ENCODE measurements around the gene C11orf65. TPM values are rescaled to one million over a fixed set of nuclear protein-coding genes. Genes with fewer than 3 reads are reported as not detected.

Gene C11orf65
- total RNA-seq, 2 experiments from 2014 or later, result 1.0 to 2.0 TPM

GRCh38 chr11:108497317-108498045 is 30.2 kb upstream of the C11orf65 start:
- CTCF ChIA-PET, result no interaction called here
- no peaks in the 10 kb centered on the region for H3K27me3 Mint-ChIP-seq
- H3K27ac Mint-ChIP-seq, result peak overlapping the region; percentile 99
- H3K9me3 Mint-ChIP-seq, result no peaks in the 10 kb centered on the region
- intact Hi-C loops (cut with micrococcal nuclease), result loop anchor here (1.0 to 10.0 kb wide), 9 partner anchors 30 to 375 kb away; partner anchors contain the start of genes ACAT1, ATM, C11orf65 and DDX10
- peak; percentile 87 for DNase-seq
- H3K4me1 Mint-ChIP-seq (ENCODE audit: low read depth), result peaks cover 16% of the 10 kb centered on the region
- POLR2A ChIA-PET, result interaction anchor here (0.9 to 1.1 kb wide), 2 partner anchors 30 to 275 kb away, joined by 3 to 4 read pairs; partner anchors contain the start of genes ATM, C11orf65 and NPAT
- peaks cover 3% of the 10 kb centered on the region for H3K36me3 Mint-ChIP-seq
- H3K4me3 Mint-ChIP-seq, result peak overlapping the region; percentile 95

- ChIA-PET CTCF (no interaction called here), POLR2A (no interaction called here)
- Mint-ChIP-seq H3K27ac (peak overlapping the region; percentile 99), H3K9me3 (no peaks in the 10 kb centered on the region), H3K27me3 (no peaks in the 10 kb centered on the region), H3K4me1 (ENCODE audit: low read depth) (peaks cover 20% of the 10 kb centered on the region), H3K36me3 (peaks cover 3% of the 10 kb centered on the region), H3K4me3 (peak overlapping the region; percentile 95)
- DNase-seq, result no peak
- intact Hi-C loops (cut with micrococcal nuclease), result loop anchor here (1.0 to 10.0 kb wide), 9 partner anchors 29 to 374 kb away; partner anchors contain the start of genes ACAT1, ATM, C11orf65 and DDX10
Observed at GRCh38 chr11:108496643-108497256, 29.4 kb upstream of the C11orf65 start.

- no peaks in the 10 kb centered on the region for H3K9me3 Mint-ChIP-seq
- H3K4me1 Mint-ChIP-seq (ENCODE audit: low read depth), result peaks cover 20% of the 10 kb centered on the region
- H3K4me3 Mint-ChIP-seq, result no peak overlapping the region
- CTCF ChIA-PET, result interaction anchor here (1.2 kb wide), 1 partner anchor 10 kb away, joined by 4 read pairs; no protein-coding TSS in a partner anchor
- H3K27ac Mint-ChIP-seq, result no peak overlapping the region
- H3K36me3 Mint-ChIP-seq, result peaks cover 4% of the 10 kb centered on the region
- H3K27me3 Mint-ChIP-seq, result no peaks in the 10 kb centered on the region
- POLR2A ChIA-PET, result no interaction called here
- intact Hi-C loops (cut with micrococcal nuclease), result loop anchor here (5.0 to 10.0 kb wide), 6 partner anchors 129 to 373 kb away; partner anchors contain the start of genes ACAT1 and DDX10
- no peak for DNase-seq
Observed at GRCh38 chr11:108495326-108495725, 28.0 kb upstream of the C11orf65 start.

- CTCF ChIA-PET, result no interaction called here
- intact Hi-C loops (cut with micrococcal nuclease), result loop anchor here (10.0 kb wide), 3 partner anchors 131 to 241 kb away; partner anchors contain the start of gene DDX10
- POLR2A ChIA-PET, result no interaction called here
- Mint-ChIP-seq H3K4me3 (no peak overlapping the region), H3K27ac (no peak overlapping the region), H3K9me3 (no peaks in the 10 kb centered on the region), H3K36me3 (peaks cover 5% of the 10 kb centered on the region), H3K27me3 (no peaks in the 10 kb centered on the region), H3K4me1 (ENCODE audit: low read depth) (peaks cover 20% of the 10 kb centered on the region)
- no peak for DNase-seq
Observed at GRCh38 chr11:108494182-108494581, 26.9 kb upstream of the C11orf65 start.

- ChIA-PET CTCF (interaction anchor here (0.5 kb wide), 1 partner anchor 91 kb away, joined by 6 read pairs; no protein-coding TSS in a partner anchor), POLR2A (interaction anchor here (1.1 kb wide), 1 partner anchor 270 kb away, joined by 3 read pairs; no protein-coding TSS in a partner anchor)
- no peak overlapping the region for H3K4me3 Mint-ChIP-seq
- peaks cover 8% of the 10 kb centered on the region for H3K36me3 Mint-ChIP-seq
- no peak for DNase-seq
- intact Hi-C loops (cut with micrococcal nuclease), result loop anchor here (10.0 kb wide), 3 partner anchors 133 to 243 kb away; partner anchors contain the start of gene DDX10
- peaks cover 11% of the 10 kb centered on the region for H3K4me1 Mint-ChIP-seq (ENCODE audit: low read depth)
- H3K27me3 Mint-ChIP-seq, result no peaks in the 10 kb centered on the region
- H3K9me3 Mint-ChIP-seq, result no peaks in the 10 kb centered on the region
- H3K27ac Mint-ChIP-seq, result no peak overlapping the region
Observed at GRCh38 chr11:108491936-108492335, 24.6 kb upstream of the C11orf65 start.

- H3K27ac Mint-ChIP-seq, result no peak overlapping the region
Observed at GRCh38 chr11:108486828-108487227, 19.5 kb upstream of the C11orf65 start.

GRCh38 chr11:108486331-108486730 is 19.0 kb upstream of the C11orf65 start:
- no peak for DNase-seq
- ChIA-PET POLR2A (no interaction called here), CTCF (no interaction called here)
- H3K4me1 Mint-ChIP-seq (ENCODE audit: low read depth), result no peaks in the 10 kb centered on the region
- H3K27ac Mint-ChIP-seq, result no peak overlapping the region
- intact Hi-C loops (cut with micrococcal nuclease), result no loop called here
- H3K9me3 Mint-ChIP-seq, result no peaks in the 10 kb centered on the region
- no peak overlapping the region for H3K4me3 Mint-ChIP-seq
- peaks cover 26% of the 10 kb centered on the region for H3K36me3 Mint-ChIP-seq
- no peaks in the 10 kb centered on the region for H3K27me3 Mint-ChIP-seq

More at GRCh38 chr11:108486828-108487227, 19.5 kb upstream of the C11orf65 start:
- intact Hi-C loops (cut with micrococcal nuclease), result no loop called here
- CTCF ChIA-PET, result no interaction called here
- Mint-ChIP-seq H3K4me3 (no peak overlapping the region), H3K4me1 (ENCODE audit: low read depth) (peaks cover under 1% of the 10 kb centered on the region), H3K36me3 (peaks cover 26% of the 10 kb centered on the region), H3K27me3 (no peaks in the 10 kb centered on the region), H3K9me3 (no peaks in the 10 kb centered on the region)
- no peak for DNase-seq
- POLR2A ChIA-PET, result no interaction called here

- POLR2A ChIA-PET, result no interaction called here
- H3K27me3 Mint-ChIP-seq, result no peaks in the 10 kb centered on the region
- intact Hi-C loops (cut with micrococcal nuclease), result no loop called here
- no peak overlapping the region for H3K27ac Mint-ChIP-seq
- peaks cover 25% of the 10 kb centered on the region for H3K36me3 Mint-ChIP-seq
- DNase-seq, result no peak
- no peak overlapping the region for H3K4me3 Mint-ChIP-seq
- CTCF ChIA-PET, result no interaction called here
- H3K4me1 Mint-ChIP-seq (ENCODE audit: low read depth), result no peaks in the 10 kb centered on the region
- no peaks in the 10 kb centered on the region for H3K9me3 Mint-ChIP-seq
Observed at GRCh38 chr11:108483163-108483562, 15.8 kb upstream of the C11orf65 start.

GRCh38 chr11:108474664-108475463 is 7.5 kb upstream of the C11orf65 start:
- intact Hi-C loops (cut with micrococcal nuclease), result no loop called here
- no peaks in the 10 kb centered on the region for H3K27me3 Mint-ChIP-seq
- H3K4me1 Mint-ChIP-seq (ENCODE audit: low read depth), result no peaks in the 10 kb centered on the region
- CTCF ChIA-PET, result no interaction called here
- H3K4me3 Mint-ChIP-seq, result no peak overlapping the region
- H3K36me3 Mint-ChIP-seq, result peaks cover 3% of the 10 kb centered on the region
- no peak overlapping the region for H3K27ac Mint-ChIP-seq
- POLR2A ChIA-PET, result interaction anchor here (0.6 to 0.7 kb wide), 2 partner anchors 73 to 145 kb away, joined by 5 to 6 read pairs; no protein-coding TSS in a partner anchor
- DNase-seq, result no peak
- H3K9me3 Mint-ChIP-seq, result no peaks in the 10 kb centered on the region

- Mint-ChIP-seq H3K36me3 (peaks cover 3% of the 10 kb centered on the region), H3K27me3 (no peaks in the 10 kb centered on the region), H3K4me3 (no peak overlapping the region), H3K4me1 (ENCODE audit: low read depth) (no peaks in the 10 kb centered on the region), H3K27ac (no peak overlapping the region), H3K9me3 (no peaks in the 10 kb centered on the region)
- intact Hi-C loops (cut with micrococcal nuclease), result no loop called here
- no peak for DNase-seq
- ChIA-PET POLR2A (no interaction called here), CTCF (no interaction called here)
Observed at GRCh38 chr11:108472681-108473080, 5.4 kb upstream of the C11orf65 start.

- DNase-seq, result no peak
- Mint-ChIP-seq H3K4me1 (ENCODE audit: low read depth) (peaks cover 3% of the 10 kb centered on the region), H3K36me3 (no peaks in the 10 kb centered on the region), H3K27me3 (no peaks in the 10 kb centered on the region), H3K9me3 (no peaks in the 10 kb centered on the region), H3K27ac (peak overlapping the region; percentile 8), H3K4me3 (peak overlapping the region; percentile 5)
- CTCF ChIA-PET, result no interaction called here
- POLR2A ChIA-PET, result no interaction called here
- intact Hi-C loops (cut with micrococcal nuclease), result loop anchor here (5.0 to 10.0 kb wide), 6 partner anchors 124 to 624 kb away; no protein-coding TSS in a partner anchor
Observed at GRCh38 chr11:108468478-108468864, 1.1 kb upstream of the C11orf65 start.
